HepG2 (cell line): ENCODE measurements around the gene FEV. TPM values are rescaled to one million over a fixed set of nuclear protein-coding genes. Genes with fewer than 3 reads are reported as not detected.

Source experiments
- ETV5 ChIP-seq: IDR thresholded peaks from 2 replicates; pipeline ENCODE4 v1.6.1; 2018; ENCODE audit warnings: missing biosample characterization, missing genetic modification reagents, inconsistent platforms, borderline replicate concordance
- KLF12 ChIP-seq: sonication (generic); formaldehyde crosslinking; IDR thresholded peaks from 2 replicates; pipeline ENCODE4 v1.4.0; 2020; ENCODE audit warnings: missing genetic modification reagents, borderline replicate concordance
- TOE1 ChIP-seq: sonication (generic); formaldehyde crosslinking; IDR thresholded peaks from 2 replicates; pipeline ENCODE4 v1.4.0; 2020; ENCODE audit warnings: mild to moderate bottlenecking, missing genetic modification reagents
- polyA plus RNA-seq, 8 experiments: library from polyadenylated mRNA; depleted of rRNA in 3 of 8; stranded (reverse) in 7 of 8; unstranded in 1 of 8; fragments of >200 nt; fragmentation: Illumina TruSeq in 4 of 8; extraction: Trizol in 4 of 8; gene quantifications; 2 replicates each; pipeline versions ENCODE4 v1.2.1 to v1.2.3, GENCODE V29; 2011 to 2016; ENCODE audit warnings: low read depth in 4 of 8, missing spikeins in 1 of 8, mixed read lengths in 1 of 8; ENCODE audit not compliant: insufficient read depth in 1 of 8
- total RNA-seq, 5 experiments: library from RNA; depleted of rRNA; stranded (reverse); fragments of >200 nt; fragmentation: Illumina TruSeq; extraction: Trizol; gene quantifications; 2 replicates each; pipeline ENCODE4 v1.2.3, GENCODE V29; 2016; ENCODE audit warnings: low read depth in 1 of 5
- TF ChIP-seq, protein P1 (sequence below), 2 experiments: sonication (generic) in 1 of 2; formaldehyde crosslinking in 1 of 2; IDR thresholded peaks; 2 replicates each; pipeline versions ENCODE4 v1.6.1 to v1.9.0; 2014 to 2022; ENCODE audit warnings: antibody characterized with exemption in 1 of 2, borderline replicate concordance in 1 of 2, inconsistent platforms in 1 of 2, low read depth in 1 of 2, missing genetic modification reagents in 1 of 2
- TF ChIP-seq, protein P2 (sequence below), 2 experiments: sonication (generic) in 1 of 2; formaldehyde crosslinking in 1 of 2; IDR thresholded peaks; 2 replicates each; pipeline versions ENCODE4 v1.4.0 to v1.6.1; 2018 to 2020; ENCODE audit warnings: missing genetic modification reagents in 2 of 2, borderline replicate concordance in 1 of 2, low read depth in 1 of 2, mild to moderate bottlenecking in 1 of 2, missing biosample characterization in 1 of 2

Gene FEV
- total and polyA plus RNA-seq, 2 of the 13 experiments (the other 11 are each of a cell fraction or from before 2014, with no cell fraction given) = not detected

DNA sequence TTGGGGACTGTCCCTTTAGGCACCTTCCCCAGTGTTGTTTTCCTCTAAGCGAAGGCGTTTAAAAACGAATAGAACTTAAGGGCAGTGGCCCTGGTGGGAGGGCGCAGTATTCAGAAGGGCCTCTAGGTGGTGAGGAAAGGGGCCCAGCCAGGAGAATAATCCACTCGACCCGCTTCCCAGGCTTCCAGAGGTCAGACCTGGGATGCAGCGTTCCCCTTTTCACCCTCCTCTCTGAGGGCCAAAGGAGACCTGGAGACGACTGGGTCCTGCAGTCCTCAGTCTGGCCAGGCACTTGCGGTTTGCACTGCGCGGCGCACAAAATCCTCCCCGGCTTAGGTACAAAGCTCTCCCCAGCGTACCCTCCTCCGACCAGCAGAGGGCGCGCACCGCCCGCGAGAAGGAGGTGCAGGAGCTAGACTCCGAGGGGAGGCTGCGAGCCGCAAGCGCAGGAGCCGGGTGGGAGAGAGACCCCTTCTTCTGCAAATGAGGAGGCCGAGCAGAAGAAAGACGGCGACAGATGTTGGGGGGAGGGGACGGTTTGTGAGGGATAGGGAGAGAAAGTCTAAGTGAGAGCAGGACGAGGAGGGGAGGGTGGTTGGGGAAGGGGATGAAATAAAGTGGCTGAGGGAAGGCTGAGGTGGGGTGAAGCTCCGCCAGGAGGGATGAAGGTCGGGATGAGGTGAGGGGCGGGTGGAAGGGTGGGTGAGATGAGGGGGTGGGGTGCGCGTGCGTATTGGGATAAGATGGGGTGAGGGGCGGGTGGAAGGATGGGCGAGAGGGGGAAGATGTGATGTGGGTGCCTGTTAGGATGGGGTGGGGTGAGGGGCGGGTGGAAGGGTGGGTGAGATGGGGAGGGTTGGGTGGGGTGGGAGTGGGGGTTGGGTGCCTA lies 4.9 kb downstream of the FEV start (continued):
- TF ChIP-seq, protein P1, sequence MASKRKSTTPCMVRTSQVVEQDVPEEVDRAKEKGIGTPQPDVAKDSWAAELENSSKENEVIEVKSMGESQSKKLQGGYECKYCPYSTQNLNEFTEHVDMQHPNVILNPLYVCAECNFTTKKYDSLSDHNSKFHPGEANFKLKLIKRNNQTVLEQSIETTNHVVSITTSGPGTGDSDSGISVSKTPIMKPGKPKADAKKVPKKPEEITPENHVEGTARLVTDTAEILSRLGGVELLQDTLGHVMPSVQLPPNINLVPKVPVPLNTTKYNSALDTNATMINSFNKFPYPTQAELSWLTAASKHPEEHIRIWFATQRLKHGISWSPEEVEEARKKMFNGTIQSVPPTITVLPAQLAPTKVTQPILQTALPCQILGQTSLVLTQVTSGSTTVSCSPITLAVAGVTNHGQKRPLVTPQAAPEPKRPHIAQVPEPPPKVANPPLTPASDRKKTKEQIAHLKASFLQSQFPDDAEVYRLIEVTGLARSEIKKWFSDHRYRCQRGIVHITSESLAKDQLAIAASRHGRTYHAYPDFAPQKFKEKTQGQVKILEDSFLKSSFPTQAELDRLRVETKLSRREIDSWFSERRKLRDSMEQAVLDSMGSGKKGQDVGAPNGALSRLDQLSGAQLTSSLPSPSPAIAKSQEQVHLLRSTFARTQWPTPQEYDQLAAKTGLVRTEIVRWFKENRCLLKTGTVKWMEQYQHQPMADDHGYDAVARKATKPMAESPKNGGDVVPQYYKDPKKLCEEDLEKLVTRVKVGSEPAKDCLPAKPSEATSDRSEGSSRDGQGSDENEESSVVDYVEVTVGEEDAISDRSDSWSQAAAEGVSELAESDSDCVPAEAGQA (IDR thresholded peaks at IDR 0.05; ENCODE audit: low read depth) = 0 out of 2 replicates have a peak, but pooled peaks have one; percentile 21
- TF ChIP-seq, protein P1 (CRISPR knock-in tag; IDR thresholded peaks at IDR 0.05; ENCODE audit: borderline replicate concordance) = no peak
- TF ChIP-seq KLF12 (CRISPR knock-in tag) (no peak), TOE1 (CRISPR knock-in tag) (no peak), ETV5 (CRISPR knock-in tag) (peak; percentile 17; the same call in 1 of the 2 replicates)
- TF ChIP-seq, protein P2, sequence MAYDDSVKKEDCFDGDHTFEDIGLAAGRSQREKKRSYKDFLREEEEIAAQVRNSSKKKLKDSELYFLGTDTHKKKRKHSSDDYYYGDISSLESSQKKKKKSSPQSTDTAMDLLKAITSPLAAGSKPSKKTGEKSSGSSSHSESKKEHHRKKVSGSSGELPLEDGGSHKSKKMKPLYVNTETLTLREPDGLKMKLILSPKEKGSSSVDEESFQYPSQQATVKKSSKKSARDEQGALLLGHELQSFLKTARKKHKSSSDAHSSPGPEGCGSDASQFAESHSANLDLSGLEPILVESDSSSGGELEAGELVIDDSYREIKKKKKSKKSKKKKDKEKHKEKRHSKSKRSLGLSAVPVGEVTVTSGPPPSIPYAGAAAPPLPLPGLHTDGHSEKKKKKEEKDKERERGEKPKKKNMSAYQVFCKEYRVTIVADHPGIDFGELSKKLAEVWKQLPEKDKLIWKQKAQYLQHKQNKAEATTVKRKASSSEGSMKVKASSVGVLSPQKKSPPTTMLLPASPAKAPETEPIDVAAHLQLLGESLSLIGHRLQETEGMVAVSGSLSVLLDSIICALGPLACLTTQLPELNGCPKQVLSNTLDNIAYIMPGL (CRISPR knock-in tag; IDR thresholded peaks at IDR 0.05; ENCODE audit: borderline replicate concordance in 1 of 2, low read depth in 1 of 2) = peak; percentile 85 to 89
